ENCODE measurements around the gene CTDSPL2. TPM values are rescaled to one million over a fixed set of nuclear protein-coding genes. Genes with fewer than 3 reads are reported as not detected.
"Not testable (repeated sequence)": the region's sequence is repeated elsewhere in the genome, so short reads cannot be mapped to it uniquely, and the experiment has no call there.

Gene CTDSPL2
- polyA plus RNA-seq, 4 donors = 58.0 to 80.3 (median 67.8) TPM

GRCh38 chr15:44536962-44537734, 109.7 kb downstream of the CTDSPL2 start, which contains the start of gene EIF3J:
EIF3J (plus strand) TSS chr15:44537147; CDS start chr15:44537195, 48 bp downstream.
- peak in 3 of 4 donors; percentile 86 to 89 (median 89) for DNase-seq (ENCODE audit: low read depth in 4 of 4, low spot score in 3 of 4)

- peak in 3 of 4 donors; percentile 16 to 26 (median 24) for DNase-seq (ENCODE audit: low read depth in 4 of 4, low spot score in 3 of 4)
Observed at GRCh38 chr15:44537735-44538240, 110.4 kb downstream of the CTDSPL2 start.

- no peak for DNase-seq (ENCODE audit: low read depth in 4 of 4, low spot score in 3 of 4)
Observed at GRCh38 chr15:44541282-44541958, 114.0 kb downstream of the CTDSPL2 start.

GRCh38 chr15:44542596-44542995, 115.2 kb downstream of the CTDSPL2 start:
- DNase-seq (ENCODE audit: low read depth in 4 of 4, low spot score in 3 of 4) = no peak

GRCh38 chr15:44544745-44545144, 117.3 kb downstream of the CTDSPL2 start:
- DNase-seq (ENCODE audit: low read depth in 4 of 4, low spot score in 3 of 4) = not testable (repeated sequence)

- no peak for DNase-seq (ENCODE audit: low read depth in 4 of 4, low spot score in 3 of 4)
Observed at GRCh38 chr15:44545913-44546802, 118.7 kb downstream of the CTDSPL2 start.

- DNase-seq (ENCODE audit: low read depth in 4 of 4, low spot score in 3 of 4) = not testable (repeated sequence)
Observed at GRCh38 chr15:44549152-44549551, 121.7 kb downstream of the CTDSPL2 start.

GRCh38 chr15:44550256-44550655, 122.8 kb downstream of the CTDSPL2 start:
- DNase-seq (ENCODE audit: low read depth in 4 of 4, low spot score in 3 of 4) = no peak

- no peak for DNase-seq (ENCODE audit: low read depth in 4 of 4, low spot score in 3 of 4)
Observed at GRCh38 chr15:44550734-44551133, 123.3 kb downstream of the CTDSPL2 start.

GRCh38 chr15:44554934-44555723, 127.7 kb downstream of the CTDSPL2 start:
- DNase-seq (ENCODE audit: low read depth in 4 of 4, low spot score in 3 of 4) = no peak

- not testable (repeated sequence) for DNase-seq (ENCODE audit: low read depth in 4 of 4, low spot score in 3 of 4)
Observed at GRCh38 chr15:44560926-44561325, 133.5 kb downstream of the CTDSPL2 start.

- no peak for DNase-seq (ENCODE audit: low read depth in 4 of 4, low spot score in 3 of 4)
Observed at GRCh38 chr15:44565387-44566154, 138.1 kb downstream of the CTDSPL2 start.

- DNase-seq (ENCODE audit: low read depth in 4 of 4, low spot score in 3 of 4) = no peak
Observed at GRCh38 chr15:44566155-44566540, 138.7 kb downstream of the CTDSPL2 start.

- DNase-seq (ENCODE audit: low read depth in 4 of 4, low spot score in 3 of 4) = no peak
Observed at GRCh38 chr15:44568338-44568737, 140.9 kb downstream of the CTDSPL2 start.

- DNase-seq (ENCODE audit: low read depth in 4 of 4, low spot score in 3 of 4) = no peak
Observed at GRCh38 chr15:44569316-44569715, 141.9 kb downstream of the CTDSPL2 start.

- no peak for DNase-seq (ENCODE audit: low read depth in 4 of 4, low spot score in 3 of 4)
Observed at GRCh38 chr15:44570361-44570760, 142.9 kb downstream of the CTDSPL2 start.

- no peak for DNase-seq (ENCODE audit: low read depth in 4 of 4, low spot score in 3 of 4)
Observed at GRCh38 chr15:44573386-44573785, 146.0 kb downstream of the CTDSPL2 start.

- no peak for DNase-seq (ENCODE audit: low read depth in 4 of 4, low spot score in 3 of 4)
Observed at GRCh38 chr15:44574734-44575133, 147.3 kb downstream of the CTDSPL2 start.

Measured in left renal pelvis (tissue), 4 donors.